RWPE1 (cell line): ENCODE results near the gene RBM20.
"Not testable (repeated sequence)": the region's sequence is repeated elsewhere in the genome, so short reads cannot be mapped to it uniquely, and the experiment has no call there.

ENCODE experiments used
- CTCF ChIA-PET: fragments of 350-600 bp; sonication (Branson Sonifier 250); formaldehyde crosslinking; extraction: SDS; loops from one replicate; lab custom pipeline; 2021; lab: Yijun Ruan, JAX
- POLR2A ChIA-PET: fragments of 400-600 bp; formaldehyde crosslinking; extraction: SDS; loops from one replicate; lab custom pipeline; 2020; ENCODE audit warnings: antibody characterized with exemption; ENCODE audit not compliant: low non-redundant PET; lab: Yijun Ruan, JAX
- DNase-seq: peaks from one replicate; pipeline ENCODE4 v3.0.0; 2012; ENCODE audit warnings: low spot score
- H3K27ac ChIP-seq: fragments of 450-650 bp; 2 replicates; pipeline ENCODE4 v1.5.1; 2017
- CTCF ChIP-seq: fragments of 450-650 bp; conservative IDR thresholded peaks from 2 replicates; pipeline ENCODE4 v1.5.1; 2017; ENCODE audit warnings: low read depth, mild to moderate bottlenecking

The RBM20 gene

DNA sequence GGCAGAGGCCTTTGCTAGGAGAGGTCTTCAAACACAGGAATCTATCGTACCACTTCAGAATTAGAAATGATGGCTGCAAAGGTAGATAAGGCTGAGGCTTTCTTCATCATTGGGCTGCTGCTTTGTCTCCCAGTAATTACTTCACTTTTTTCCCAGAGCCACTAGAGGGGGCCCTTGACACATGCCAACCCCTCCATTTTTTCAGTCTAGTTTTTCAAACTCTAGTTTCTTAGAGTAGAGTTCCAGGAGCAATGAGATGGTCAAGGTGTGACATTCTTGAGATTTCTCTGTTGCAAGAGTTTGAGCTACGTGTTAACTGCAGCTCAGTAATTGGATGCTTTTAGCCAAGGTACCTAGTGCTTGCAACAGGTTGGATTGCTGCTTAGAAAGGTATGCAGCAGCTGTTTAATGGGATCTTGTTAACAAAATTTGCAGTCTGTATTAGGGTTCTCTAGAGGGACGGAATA, 33.8 kb upstream of the RBM20 start:
- POLR2A ChIA-PET, result no interaction called here
- DNase-seq, result peak; percentile 76

GRCh38 chr10:110610781-110611180, 33.4 kb upstream of the RBM20 start:
- DNase-seq, POLR2A ChIA-PET, H3K27ac ChIP-seq: not testable (repeated sequence)
- CTCF ChIA-PET, result interaction anchor here (0.6 to 4.6 kb wide), 16 partner anchors 10 to 1839 kb away, joined by 3 to 47 read pairs (median 4); partner anchors contain the start of gene RBM20

More for the DNA sequence above, 33.8 kb upstream of the RBM20 start:
- CTCF ChIA-PET, result interaction anchor here (0.6 to 4.6 kb wide), 16 partner anchors 10 to 1840 kb away, joined by 3 to 47 read pairs (median 4); partner anchors contain the start of gene RBM20
- H3K27ac ChIP-seq, result no peak overlapping the region
- peak; percentile 92 for TF ChIP-seq CTCF

GRCh38 chr10:110612087-110612486, 32.0 kb upstream of the RBM20 start:
- H3K27ac ChIP-seq, result no peak overlapping the region
- ChIA-PET CTCF (interaction anchor here (0.6 to 4.6 kb wide), 3 partner anchors 60 to 74 kb away, joined by 3 to 47 read pairs (median 3); no protein-coding TSS in a partner anchor), POLR2A (no interaction called here)
- no peak for TF ChIP-seq CTCF
- no peak for DNase-seq

GRCh38 chr10:110612629-110613028, 31.5 kb upstream of the RBM20 start:
- DNase-seq, result no peak
- ChIA-PET POLR2A (no interaction called here), CTCF (interaction anchor here (0.6 to 4.6 kb wide), 3 partner anchors 60 to 74 kb away, joined by 3 to 47 read pairs (median 3); no protein-coding TSS in a partner anchor)
- no peak overlapping the region for H3K27ac ChIP-seq
- no peak for TF ChIP-seq CTCF

- no peak overlapping the region for H3K27ac ChIP-seq
- DNase-seq, result no peak
- ChIA-PET POLR2A (no interaction called here), CTCF (interaction anchor here (0.6 kb wide), 1 partner anchor 152 kb away, joined by 5 read pairs; no protein-coding TSS in a partner anchor)
- no peak for TF ChIP-seq CTCF
These were observed 30.7 kb upstream of the RBM20 start for GRCh38 chr10:110613341-110613995.

DNA sequence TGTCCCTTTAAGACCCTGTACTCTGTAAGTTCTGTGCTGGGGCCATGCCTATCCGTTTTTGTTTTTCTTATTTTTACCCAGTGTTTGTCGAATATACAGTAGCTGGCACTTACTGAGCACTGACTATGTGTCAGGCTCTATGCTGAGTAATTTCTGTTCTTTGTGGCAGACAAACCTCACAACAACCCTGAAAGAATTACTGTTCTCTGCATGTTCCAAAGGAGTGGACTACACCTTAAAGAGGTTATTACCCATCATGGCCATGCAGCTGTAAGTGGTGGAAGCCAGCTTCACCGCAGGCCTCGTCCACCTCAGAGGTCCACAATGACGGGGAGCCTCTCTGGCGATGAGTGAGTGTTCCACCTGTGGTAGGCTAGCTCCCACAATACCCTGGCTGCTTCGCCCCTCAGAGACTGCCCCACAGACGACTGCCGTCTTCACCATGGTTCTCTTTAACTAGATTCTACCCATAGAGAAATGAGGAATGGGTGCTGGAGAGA, 30.1 kb upstream of the RBM20 start:
- no peak overlapping the region for H3K27ac ChIP-seq
- POLR2A ChIA-PET, result no interaction called here
- no peak for DNase-seq
- CTCF ChIA-PET, result interaction anchor here (0.6 kb wide), 2 partner anchors 95 to 152 kb away, joined by 4 to 5 read pairs; no protein-coding TSS in a partner anchor
- no peak for TF ChIP-seq CTCF
